Fibroblast of skin of scalp (primary cell): ENCODE measurements around the gene CCDC60.

Source experiments
- DNase-seq: peaks from one replicate; pipeline ENCODE4 v3.0.0-alpha.2; 2013

Gene CCDC60

GRCh38 chr12:119547001-119547400 lies 212.5 kb downstream of the CCDC60 start:
- DNase-seq = no peak

GRCh38 chr12:119556854-119557253 lies 222.3 kb downstream of the CCDC60 start:
- no peak for DNase-seq

DNA sequence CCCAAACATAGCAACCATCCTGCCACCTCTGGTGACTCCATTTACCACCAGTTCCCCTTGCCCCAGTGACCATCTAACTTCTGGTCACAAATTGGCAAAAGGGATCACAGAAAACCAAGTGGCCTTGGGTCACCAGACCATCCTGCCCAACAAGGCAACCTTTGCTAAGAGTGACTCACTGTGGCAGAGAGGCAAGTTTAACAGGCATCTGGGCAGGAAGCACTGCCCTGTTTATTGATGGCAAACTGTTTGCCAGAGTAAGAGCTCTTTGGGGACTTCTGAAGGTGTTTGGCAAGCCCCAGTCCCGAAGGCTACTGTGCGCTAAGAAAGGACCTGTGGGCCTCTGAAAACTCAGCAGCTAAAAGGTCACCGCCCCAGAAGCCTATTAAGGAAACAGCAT lies 230.9 kb downstream of the CCDC60 start:
- no peak for DNase-seq

DNA sequence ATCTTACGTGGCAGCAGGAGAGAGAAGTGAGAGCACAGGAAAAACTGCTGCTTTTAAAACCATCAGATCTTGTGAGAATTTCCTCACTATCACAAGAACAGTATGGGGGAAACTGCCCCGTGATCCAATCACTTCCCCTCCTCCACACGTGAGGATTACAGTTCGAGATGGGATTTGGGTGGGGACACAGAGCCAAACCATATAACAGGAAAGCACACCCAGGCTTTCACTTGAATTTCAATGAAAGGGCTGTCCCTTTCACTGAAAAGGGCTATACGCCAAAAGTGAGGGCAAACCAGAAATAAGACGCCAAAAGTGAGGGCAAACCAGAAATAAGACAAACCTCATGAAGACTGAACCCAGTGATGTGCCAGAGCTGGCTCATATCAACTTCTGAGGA lies 236.2 kb downstream of the CCDC60 start:
- DNase-seq = no peak

DNA sequence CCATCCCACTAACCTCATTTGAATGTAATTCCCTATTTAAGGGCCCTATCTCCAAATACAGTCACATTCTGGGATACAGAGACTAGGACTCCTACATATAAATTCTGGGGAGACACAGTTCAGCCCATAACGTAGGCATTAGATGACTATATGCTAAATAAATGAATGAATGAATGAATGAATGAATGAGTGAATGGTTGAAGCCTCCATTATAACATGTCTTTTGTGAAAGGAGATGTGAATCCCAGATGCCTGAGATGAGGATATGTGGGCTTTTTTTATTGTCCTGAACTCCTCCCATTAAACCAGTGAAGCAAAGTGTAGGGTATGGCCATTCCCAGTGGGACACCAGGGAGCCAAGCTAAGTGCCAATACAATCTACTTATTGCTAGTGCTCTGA lies 238.6 kb downstream of the CCDC60 start:
- no peak for DNase-seq

DNA sequence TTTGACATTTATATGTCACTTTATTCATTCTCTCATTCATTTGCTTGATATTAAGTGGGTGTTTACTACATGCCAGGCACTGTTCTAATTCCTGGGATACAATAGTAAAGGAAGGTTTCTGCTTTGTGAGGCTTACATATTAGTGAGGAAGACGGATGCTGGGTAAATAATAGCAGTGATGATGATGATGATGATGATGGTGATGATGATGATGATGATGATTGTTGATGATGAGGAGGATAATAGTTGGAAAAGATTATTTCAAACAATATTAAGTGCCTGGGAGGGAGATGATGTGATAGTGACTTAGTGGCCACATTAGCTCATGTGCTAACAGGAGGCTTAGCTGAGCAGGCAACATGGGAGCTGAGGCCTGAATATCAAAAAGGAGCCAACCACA lies 239.7 kb downstream of the CCDC60 start:
- DNase-seq = no peak

DNA sequence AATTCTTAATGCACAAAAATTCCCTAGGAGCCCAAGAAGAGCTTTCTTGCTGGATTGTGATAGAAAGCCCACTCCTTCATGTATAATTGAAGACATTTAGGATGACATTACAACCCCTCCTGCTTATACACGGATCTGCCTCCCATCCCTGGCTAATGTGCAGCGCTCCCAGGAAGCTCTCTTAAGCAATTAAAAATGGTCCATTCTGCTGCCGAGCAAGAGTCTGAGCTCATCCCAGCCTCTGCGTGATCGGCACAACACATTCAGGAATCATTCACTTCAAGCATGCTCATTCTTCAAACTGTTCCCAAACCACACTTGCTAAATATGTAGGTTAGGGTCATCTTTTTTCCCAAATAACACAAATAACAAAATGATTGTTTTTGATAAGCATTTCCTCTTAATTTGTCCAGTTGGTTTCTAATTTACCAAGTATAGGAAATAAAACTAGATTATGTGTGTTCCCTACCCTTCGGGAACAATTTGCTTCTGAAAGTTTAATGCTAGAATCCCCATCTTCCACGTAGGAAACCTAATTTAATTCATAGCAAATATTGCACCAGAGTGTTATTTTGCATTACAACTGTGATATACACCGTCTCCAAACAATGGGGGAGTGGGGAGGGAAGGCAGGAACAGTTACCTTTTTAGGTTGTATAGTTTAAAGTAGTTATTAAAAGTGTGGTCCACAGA lies 241.7 kb downstream of the CCDC60 start:
- DNase-seq = no peak

DNA sequence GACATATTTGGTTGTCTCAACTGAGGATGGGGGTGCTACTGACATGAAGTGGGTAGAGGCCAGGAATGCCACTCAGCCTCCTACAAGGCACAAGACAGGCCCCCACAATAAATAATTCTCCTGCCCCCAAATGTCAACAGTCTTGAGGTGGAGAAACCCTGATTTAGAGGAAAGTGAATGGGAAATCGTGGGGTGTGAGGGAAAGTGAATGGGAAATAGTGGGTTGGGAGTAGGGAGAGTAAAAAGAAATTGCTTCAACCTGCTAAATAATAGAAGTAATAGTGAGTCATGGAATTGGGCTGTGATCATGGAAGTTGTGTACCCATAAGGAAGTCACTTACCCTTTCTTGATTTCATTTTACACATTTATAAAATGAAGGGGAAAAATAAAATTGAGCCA lies 242.4 kb downstream of the CCDC60 start:
- DNase-seq = no peak

DNA sequence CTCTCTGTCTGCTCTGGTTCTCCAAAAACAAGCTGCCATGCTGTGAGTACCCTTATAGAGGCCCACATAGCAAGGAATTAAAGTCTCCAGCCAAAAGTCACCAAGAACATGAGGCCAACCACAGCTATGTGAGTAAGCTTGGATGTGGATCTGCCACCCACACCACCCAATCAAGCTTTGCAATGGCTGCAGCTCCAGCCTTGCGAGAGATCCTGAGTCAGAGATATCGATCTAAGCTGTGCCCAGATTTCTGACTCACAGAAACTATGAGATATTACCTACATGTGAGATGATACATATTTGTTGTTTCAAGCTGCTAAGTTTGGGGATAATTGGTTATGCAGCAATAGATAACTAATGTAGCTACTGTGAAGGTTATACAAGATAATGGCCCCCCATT lies 243.6 kb downstream of the CCDC60 start:
- DNase-seq = no peak

DNA sequence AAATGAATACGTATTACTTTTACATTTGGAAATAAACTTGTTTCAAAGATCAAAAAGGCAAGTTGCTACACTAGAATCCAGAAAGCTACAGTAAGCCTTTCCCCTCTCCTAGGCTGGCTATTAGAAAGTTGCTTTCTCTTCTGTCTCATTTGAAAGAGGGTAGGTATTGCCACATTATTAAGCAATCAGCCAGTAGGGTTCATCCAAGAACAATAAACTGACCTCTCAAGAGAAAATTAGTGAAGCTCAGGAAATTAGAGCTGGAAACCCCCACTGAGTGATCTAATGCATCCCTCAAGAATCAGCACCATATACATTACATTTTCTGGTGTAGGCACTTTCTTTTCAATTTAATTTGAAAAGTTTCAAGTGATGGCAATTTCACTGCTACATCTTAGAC lies 254.6 kb downstream of the CCDC60 start:
- no peak for DNase-seq

DNA sequence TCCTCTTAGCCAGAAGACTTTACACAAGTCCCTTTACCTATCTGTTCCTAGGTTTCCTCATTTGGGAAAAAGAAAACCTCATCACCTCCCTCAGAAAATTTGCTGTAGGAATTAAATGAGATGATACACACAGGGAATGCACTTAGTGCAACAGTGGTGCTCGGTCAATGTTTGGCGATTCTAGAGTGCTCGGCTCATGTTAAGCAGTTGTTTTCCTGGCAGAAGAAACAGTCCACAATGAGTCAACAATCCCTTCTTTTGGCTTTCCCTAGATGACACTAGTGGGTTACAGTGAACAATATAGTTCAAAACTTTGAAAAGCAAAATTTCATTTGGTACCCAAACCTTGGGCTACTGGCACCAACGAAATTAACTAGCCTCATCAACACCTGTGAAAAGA lies 255.1 kb downstream of the CCDC60 start:
- DNase-seq = no peak
